ENCODE results near the gene PRDM2. TPM values are rescaled to one million over a fixed set of nuclear protein-coding genes. Genes with fewer than 3 reads are reported as not detected.

PRDM2 gene
- total and polyA plus RNA-seq, 2 experiments from 2014 or later, result 19.1 to 26.0 TPM

GRCh38 chr1:13820055-13820454 lies 120.1 kb downstream of the PRDM2 start:
- Histone ChIP-seq H3K27me3 (no peaks in the 10 kb centered on the region), H3K4me1 (ENCODE audit: low read depth) (no peaks in the 10 kb centered on the region), H3K36me3 (no peaks in the 10 kb centered on the region), H3K27ac (no peak overlapping the region), H3K9me3 (ENCODE audit: low read depth) (no peaks in the 10 kb centered on the region), H3K4me3 (no peak overlapping the region)
- no peak for DNase-seq (ENCODE audit: low read depth in 1 of 2, low spot score in 1 of 2)
- TF ChIP-seq, protein P1, sequence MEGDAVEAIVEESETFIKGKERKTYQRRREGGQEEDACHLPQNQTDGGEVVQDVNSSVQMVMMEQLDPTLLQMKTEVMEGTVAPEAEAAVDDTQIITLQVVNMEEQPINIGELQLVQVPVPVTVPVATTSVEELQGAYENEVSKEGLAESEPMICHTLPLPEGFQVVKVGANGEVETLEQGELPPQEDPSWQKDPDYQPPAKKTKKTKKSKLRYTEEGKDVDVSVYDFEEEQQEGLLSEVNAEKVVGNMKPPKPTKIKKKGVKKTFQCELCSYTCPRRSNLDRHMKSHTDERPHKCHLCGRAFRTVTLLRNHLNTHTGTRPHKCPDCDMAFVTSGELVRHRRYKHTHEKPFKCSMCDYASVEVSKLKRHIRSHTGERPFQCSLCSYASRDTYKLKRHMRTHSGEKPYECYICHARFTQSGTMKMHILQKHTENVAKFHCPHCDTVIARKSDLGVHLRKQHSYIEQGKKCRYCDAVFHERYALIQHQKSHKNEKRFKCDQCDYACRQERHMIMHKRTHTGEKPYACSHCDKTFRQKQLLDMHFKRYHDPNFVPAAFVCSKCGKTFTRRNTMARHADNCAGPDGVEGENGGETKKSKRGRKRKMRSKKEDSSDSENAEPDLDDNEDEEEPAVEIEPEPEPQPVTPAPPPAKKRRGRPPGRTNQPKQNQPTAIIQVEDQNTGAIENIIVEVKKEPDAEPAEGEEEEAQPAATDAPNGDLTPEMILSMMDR (IDR thresholded peaks at IDR 0.05; ENCODE audit: low read depth, low read length), result no peak

GRCh38 chr1:13820456-13820855 lies 120.5 kb downstream of the PRDM2 start:
- no peaks in the 10 kb centered on the region for H3K9me3 ChIP-seq (ENCODE audit: low read depth)
- no peak overlapping the region for H3K4me3 ChIP-seq
- H3K27me3 ChIP-seq, result no peaks in the 10 kb centered on the region
- H3K27ac ChIP-seq, result no peak overlapping the region
- no peaks in the 10 kb centered on the region for H3K36me3 ChIP-seq
- TF ChIP-seq, protein P1 (IDR thresholded peaks at IDR 0.05; ENCODE audit: low read depth, low read length), result no peak
- DNase-seq (ENCODE audit: low read depth in 1 of 2, low spot score in 1 of 2), result no peak
- H3K4me1 ChIP-seq (ENCODE audit: low read depth), result no peaks in the 10 kb centered on the region

- no peak overlapping the region for H3K4me3 ChIP-seq
- DNase-seq (ENCODE audit: low read depth in 1 of 2, low spot score in 1 of 2), result no peak
- TF ChIP-seq, protein P1 (IDR thresholded peaks at IDR 0.05; ENCODE audit: low read depth, low read length), result no peak
- H3K9me3 ChIP-seq (ENCODE audit: low read depth), result no peaks in the 10 kb centered on the region
- no peaks in the 10 kb centered on the region for H3K4me1 ChIP-seq (ENCODE audit: low read depth)
- no peak overlapping the region for H3K27ac ChIP-seq
- no peaks in the 10 kb centered on the region for H3K27me3 ChIP-seq
- H3K36me3 ChIP-seq, result no peaks in the 10 kb centered on the region
Measured at GRCh38 chr1:13823126-13823880, 123.3 kb downstream of the PRDM2 start.

DNA sequence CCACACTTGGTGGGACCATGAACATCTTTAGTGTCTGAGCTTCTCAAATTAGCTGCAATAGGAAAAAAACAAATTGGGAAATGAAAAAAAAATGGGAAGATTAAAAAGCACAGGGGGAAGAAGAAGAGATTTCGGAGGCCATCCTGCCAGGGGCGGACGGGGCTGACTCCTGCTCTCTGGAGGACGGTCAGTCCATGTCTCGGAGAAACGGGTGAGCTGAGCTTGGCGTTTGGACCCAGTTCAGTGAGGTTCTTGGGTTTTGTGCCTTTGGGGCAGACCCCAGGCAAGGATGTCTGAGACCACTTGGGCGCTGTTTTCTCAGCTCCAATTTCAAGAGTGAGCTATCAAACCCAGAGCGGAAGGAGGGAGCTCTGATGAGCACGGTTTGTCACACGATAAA lies 123.9 kb downstream of the PRDM2 start:
- H3K36me3 ChIP-seq, result no peaks in the 10 kb centered on the region
- TF ChIP-seq, protein P1 (IDR thresholded peaks at IDR 0.05; ENCODE audit: low read depth, low read length), result no peak
- DNase-seq (ENCODE audit: low read depth in 1 of 2, low spot score in 1 of 2), result no peak

GRCh38 chr1:13824626-13825025 lies 124.6 kb downstream of the PRDM2 start:
- TF ChIP-seq, protein P1 (IDR thresholded peaks at IDR 0.05; ENCODE audit: low read depth, low read length), result no peak
- no peak for DNase-seq (ENCODE audit: low read depth in 1 of 2, low spot score in 1 of 2)
- H3K27ac ChIP-seq, result no peak overlapping the region
- H3K27me3 ChIP-seq, result no peaks in the 10 kb centered on the region
- no peaks in the 10 kb centered on the region for H3K9me3 ChIP-seq (ENCODE audit: low read depth)
- H3K4me1 ChIP-seq (ENCODE audit: low read depth), result no peaks in the 10 kb centered on the region
- no peaks in the 10 kb centered on the region for H3K36me3 ChIP-seq
- H3K4me3 ChIP-seq, result no peak overlapping the region

More for the DNA sequence above, 123.9 kb downstream of the PRDM2 start:
- Histone ChIP-seq H3K4me3 (no peak overlapping the region), H3K27ac (no peak overlapping the region), H3K4me1 (ENCODE audit: low read depth) (no peaks in the 10 kb centered on the region), H3K9me3 (ENCODE audit: low read depth) (no peaks in the 10 kb centered on the region), H3K27me3 (no peaks in the 10 kb centered on the region)
